ENCODE results near the gene MARVELD1. TPM values are rescaled to one million over a fixed set of nuclear protein-coding genes. Genes with fewer than 3 reads are reported as not detected.
A peak's percentile ranks its signal among the peaks of the same experiment; 100 is the strongest.

The MARVELD1 gene
- total and polyA plus RNA-seq, 2 of the 8 experiments (the other 6 are each of a cell fraction or from before 2014, with no cell fraction given) = 28.1 to 37.3 TPM

- H3K14ac ChIP-seq (ENCODE audit: insufficient read length) = no peak overlapping the region
- H3K9me3 ChIP-seq (ENCODE audit: insufficient read depth in 2 of 2, low read depth in 1 of 2, low read length in 1 of 2) = no peaks in the 10 kb centered on the region
- no peak overlapping the region for H2AFZ ChIP-seq (ENCODE audit: low read length)
- POLR2A ChIA-PET (ENCODE audit: partially characterized antibody) = interaction anchor here (1.7 kb wide), 1 partner anchor 12 kb away, joined by 6 read pairs; no protein-coding TSS in a partner anchor
- CTCF ChIA-PET (ENCODE audit: partially characterized antibody) = interaction anchor here (0.6 to 8.6 kb wide), 13 partner anchors 11 to 95 kb away, joined by 3 to 44 read pairs (median 5); no protein-coding TSS in a partner anchor
- H4K5ac ChIP-seq (ENCODE audit: insufficient read length, low read depth, low read length) = no peak overlapping the region
- peaks cover 7% of the 10 kb centered on the region for H3K79me1 ChIP-seq (ENCODE audit: low read depth, low read length)
- no peak overlapping the region for H3K23ac ChIP-seq (ENCODE audit: insufficient read length)
- no peak overlapping the region for H2BK12ac ChIP-seq (ENCODE audit: low read depth, low read length)
- no peak overlapping the region for H4K91ac ChIP-seq (replicated peaks; ENCODE audit: insufficient read length, low read length)
- no peak overlapping the region for H3K56ac ChIP-seq (replicated peaks; ENCODE audit: insufficient read length, low read depth, low read length)
- peaks cover 2 to 19% of the 10 kb centered on the region in 2 experiments for H4K20me1 ChIP-seq (replicated peaks in 1 of 2; ENCODE audit: control insufficient read depth in 1 of 2, insufficient read depth in 2 of 2, low read length in 2 of 2)
- H3K9ac ChIP-seq (replicated peaks in 1 of 4; ENCODE audit: extremely low read depth in 1 of 4, low read depth in 3 of 4, low read length in 3 of 4) = no peak overlapping the region; a peak in 2 of 7 replicates
- no peak overlapping the region for H3K4me3 ChIP-seq (ENCODE audit: extremely low read depth in 1 of 4, insufficient read depth in 2 of 4, low read depth in 3 of 4, low read length in 4 of 4)
- FAIRE-seq = no peak
- H2BK15ac ChIP-seq (ENCODE audit: low read length) = no peak overlapping the region
- peaks cover 0 to 26% of the 10 kb centered on the region in 2 experiments; a peak in 2 of 4 replicates for H3K79me2 ChIP-seq (ENCODE audit: control insufficient read depth in 1 of 2, insufficient read depth in 2 of 2, low read length in 2 of 2)
- no peak overlapping the region for H2BK5ac ChIP-seq (ENCODE audit: low read depth, low read length)
- no peak overlapping the region for H2BK120ac ChIP-seq (replicated peaks; ENCODE audit: low read depth, low read length)
- no peak for DNase-seq (ENCODE audit: low read depth in 1 of 2, low spot score in 2 of 2)
- no peaks in the 10 kb centered on the region; a peak in 1 of 7 replicates for H3K4me1 ChIP-seq (replicated peaks in 1 of 4; ENCODE audit: control insufficient read depth in 3 of 4, insufficient read depth in 4 of 4, low read length in 3 of 4)
- H3K4me2 ChIP-seq (ENCODE audit: insufficient read depth in 1 of 2, low read depth in 2 of 2, low read length in 2 of 2) = no peak overlapping the region
- no peaks in the 10 kb centered on the region for H3K27me3 ChIP-seq (replicated peaks in 1 of 4; ENCODE audit: control insufficient read depth in 3 of 4, extremely low read depth in 1 of 4, insufficient read depth in 3 of 4, low read length in 3 of 4)
- H3K27ac ChIP-seq (ENCODE audit: low read depth, low read length) = no peak overlapping the region
- H2AK5ac ChIP-seq (ENCODE audit: low read depth, low read length) = no peak overlapping the region
- H3K36me3 ChIP-seq (ENCODE audit: control insufficient read depth in 2 of 4, insufficient read depth in 4 of 4, low read length in 3 of 4) = peaks cover 10 to 67% (median 31%) of the 10 kb centered on the region in 4 experiments
- peaks cover 2% of the 10 kb centered on the region; the same call in 1 of the 2 replicates for H3K23me2 ChIP-seq (ENCODE audit: low read depth, low read length)
- no peak overlapping the region for H3K18ac ChIP-seq (ENCODE audit: extremely low read depth, low read length)
- no peak overlapping the region for H3K4ac ChIP-seq (replicated peaks; ENCODE audit: insufficient read length, low read depth, low read length)
- 93% methylated on average over 10 of the region's 10 CpGs; no CpG with 5 or more reads in 1 of the 2 experiments for WGBS, 2 experiments (ENCODE audit: extremely low coverage in 1 of 2, insufficient coverage in 1 of 2, insufficient read length in 1 of 2, insufficient replicate concordance in 2 of 2, low coverage in 1 of 2, low lambda C conversion rate in 2 of 2, missing lambda C conversion rate in 1 of 2)
- H4K8ac ChIP-seq (ENCODE audit: extremely low read depth, insufficient read depth, low read length) = no peak overlapping the region
- 0 out of 2 replicates have a peak overlapping the region, but pooled peaks have one; percentile 7 for H2BK20ac ChIP-seq (ENCODE audit: low read length)
- no peak for TF ChIP-seq BACH1 (IDR thresholded peaks at IDR 0.05; ENCODE audit: low read length)
- no peak for TF ChIP-seq MAX (IDR thresholded peaks at IDR 0.05)
- no peak for TF ChIP-seq BCL11A (IDR thresholded peaks at IDR 0.05; ENCODE audit: low read depth in 2 of 2, low read length in 2 of 2)
- no peak for TF ChIP-seq KDM5A (IDR thresholded peaks at IDR 0.05; ENCODE audit: low read length)
- TF ChIP-seq MAFK (IDR thresholded peaks at IDR 0.05; ENCODE audit: low read depth, low read length) = no peak
- no peak for TF ChIP-seq RNF2 (IDR thresholded peaks at IDR 0.05; ENCODE audit: borderline replicate concordance, low read depth, low read length, missing control alignments, poor library complexity, severe bottlenecking)
- no peak for TF ChIP-seq EP300 (IDR thresholded peaks at IDR 0.05; ENCODE audit: borderline replicate concordance in 1 of 2, low read depth in 2 of 2, low read length in 2 of 2)
- TF ChIP-seq CHD1 (IDR thresholded peaks at IDR 0.05; ENCODE audit: low read depth, low read length) = no peak
- TF ChIP-seq SUZ12 (IDR thresholded peaks at IDR 0.05; ENCODE audit: low read length) = no peak
- no peak for TF ChIP-seq JUND (IDR thresholded peaks at IDR 0.05; ENCODE audit: low read length)
- no peak for TF ChIP-seq TEAD4 (IDR thresholded peaks at IDR 0.05; ENCODE audit: low read depth, low read length)
- no peak for TF ChIP-seq RFX5 (IDR thresholded peaks at IDR 0.05; ENCODE audit: borderline replicate concordance, low read depth, low read length)
Measured at GRCh38 chr10:97743169-97743943, 29.8 kb downstream of the MARVELD1 start.
